ENCODE data around the gene RPRD1A.

Gene RPRD1A

GRCh38 chr18:35941299-35941698, 126.1 kb downstream of the RPRD1A start:
- in situ Hi-C loops (cut with HindIII; ENCODE audit: low pct_unique_long_range_greater_than_20kb, low sequenced_read_pairs): no loop called here
- no peak for TF ChIP-seq JUND (IDR thresholded peaks at IDR 0.05; ENCODE audit: low read depth)
- DNase-seq (ENCODE audit: low read depth in 1 of 2, low spot score in 1 of 2): no peak
